ENCODE data around the gene TUT1. TPM values are rescaled to one million over a fixed set of nuclear protein-coding genes. Genes with fewer than 3 reads are reported as not detected.

TUT1 gene
- total RNA-seq, 1 donor, result 4.3 TPM

DNA sequence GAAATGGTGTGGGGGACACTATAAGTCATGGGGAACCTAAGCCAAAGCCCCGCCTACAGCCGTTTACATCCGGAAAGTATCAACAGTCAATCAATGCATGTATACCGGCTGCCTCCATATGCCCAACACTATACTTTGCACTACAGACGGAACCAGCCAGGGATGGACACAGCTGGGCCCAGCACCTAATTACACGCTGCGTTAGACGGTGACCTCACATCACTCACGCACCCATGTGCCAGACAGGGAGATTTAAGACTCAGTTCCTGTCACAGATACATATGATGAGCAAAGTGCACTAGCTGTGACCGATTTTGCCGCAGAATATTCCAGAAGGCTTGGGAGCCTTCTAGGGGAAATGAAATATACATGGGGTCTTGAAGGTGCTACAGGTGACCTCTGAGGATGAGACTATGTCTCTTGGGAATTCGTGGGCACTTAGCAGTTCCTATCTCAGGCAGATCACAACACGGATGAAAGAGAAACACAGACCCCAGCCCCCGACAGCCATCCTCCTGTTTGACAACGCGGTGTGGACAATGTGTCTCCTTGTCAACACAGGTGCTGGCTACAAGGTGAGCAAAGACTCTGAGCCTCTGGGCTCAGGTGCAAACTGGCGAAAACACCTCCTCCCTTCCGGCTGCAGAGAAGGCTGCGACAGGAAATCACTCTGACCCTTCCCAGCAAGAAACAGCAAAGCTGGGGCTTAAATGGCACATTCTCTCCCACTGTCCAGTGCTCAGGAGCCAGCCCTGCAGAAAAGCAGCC is 52.7 kb downstream of the TUT1 start:
- TF ChIP-seq, protein P1, sequence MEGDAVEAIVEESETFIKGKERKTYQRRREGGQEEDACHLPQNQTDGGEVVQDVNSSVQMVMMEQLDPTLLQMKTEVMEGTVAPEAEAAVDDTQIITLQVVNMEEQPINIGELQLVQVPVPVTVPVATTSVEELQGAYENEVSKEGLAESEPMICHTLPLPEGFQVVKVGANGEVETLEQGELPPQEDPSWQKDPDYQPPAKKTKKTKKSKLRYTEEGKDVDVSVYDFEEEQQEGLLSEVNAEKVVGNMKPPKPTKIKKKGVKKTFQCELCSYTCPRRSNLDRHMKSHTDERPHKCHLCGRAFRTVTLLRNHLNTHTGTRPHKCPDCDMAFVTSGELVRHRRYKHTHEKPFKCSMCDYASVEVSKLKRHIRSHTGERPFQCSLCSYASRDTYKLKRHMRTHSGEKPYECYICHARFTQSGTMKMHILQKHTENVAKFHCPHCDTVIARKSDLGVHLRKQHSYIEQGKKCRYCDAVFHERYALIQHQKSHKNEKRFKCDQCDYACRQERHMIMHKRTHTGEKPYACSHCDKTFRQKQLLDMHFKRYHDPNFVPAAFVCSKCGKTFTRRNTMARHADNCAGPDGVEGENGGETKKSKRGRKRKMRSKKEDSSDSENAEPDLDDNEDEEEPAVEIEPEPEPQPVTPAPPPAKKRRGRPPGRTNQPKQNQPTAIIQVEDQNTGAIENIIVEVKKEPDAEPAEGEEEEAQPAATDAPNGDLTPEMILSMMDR (IDR thresholded peaks at IDR 0.05; ENCODE audit: insufficient read depth, low read depth, low read length), result no peak
- H3K4me3 ChIP-seq (ENCODE audit: low read depth, low read length), result peak overlapping the region; percentile 41

DNA sequence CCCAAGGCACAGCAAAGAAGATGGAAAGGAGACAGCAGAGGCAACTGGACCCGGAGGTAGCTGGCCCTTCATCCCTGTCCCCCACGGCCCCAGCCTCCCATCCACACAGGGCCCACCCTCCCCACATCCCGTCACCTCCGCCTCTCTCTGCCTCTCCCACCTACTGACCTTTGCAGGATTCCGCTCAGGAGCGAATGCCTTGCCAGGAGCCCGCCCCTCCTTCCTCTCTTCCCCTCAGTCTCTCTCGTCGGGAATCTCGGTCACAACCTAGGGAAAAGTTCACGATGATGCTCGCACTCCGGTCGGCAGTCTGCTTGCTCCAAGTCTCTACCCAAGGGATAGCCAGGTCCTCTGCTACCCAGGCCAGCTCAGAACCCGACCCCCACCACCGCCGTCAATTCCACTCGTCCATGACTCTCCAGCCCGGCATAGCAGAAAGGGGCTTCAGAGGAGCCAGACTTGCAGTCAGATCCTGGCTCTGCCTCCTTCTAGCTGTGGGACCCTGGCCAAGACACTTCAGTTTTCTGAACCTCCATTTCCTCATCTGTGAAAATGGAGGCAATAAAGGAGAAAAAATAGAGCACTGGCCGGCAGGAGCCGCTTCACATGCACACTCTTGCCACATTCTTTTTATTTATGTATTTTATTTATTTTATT is 54.9 kb downstream of the TUT1 start:
- TF ChIP-seq, protein P1 (IDR thresholded peaks at IDR 0.05; ENCODE audit: insufficient read depth, low read depth, low read length), result no peak
- no peak for DNase-seq (ENCODE audit: low read depth)
- H3K4me3 ChIP-seq (ENCODE audit: low read depth, low read length), result no peak overlapping the region

More for the DNA sequence above, 52.7 kb downstream of the TUT1 start:
- no peak for DNase-seq (ENCODE audit: low read depth)

DNA sequence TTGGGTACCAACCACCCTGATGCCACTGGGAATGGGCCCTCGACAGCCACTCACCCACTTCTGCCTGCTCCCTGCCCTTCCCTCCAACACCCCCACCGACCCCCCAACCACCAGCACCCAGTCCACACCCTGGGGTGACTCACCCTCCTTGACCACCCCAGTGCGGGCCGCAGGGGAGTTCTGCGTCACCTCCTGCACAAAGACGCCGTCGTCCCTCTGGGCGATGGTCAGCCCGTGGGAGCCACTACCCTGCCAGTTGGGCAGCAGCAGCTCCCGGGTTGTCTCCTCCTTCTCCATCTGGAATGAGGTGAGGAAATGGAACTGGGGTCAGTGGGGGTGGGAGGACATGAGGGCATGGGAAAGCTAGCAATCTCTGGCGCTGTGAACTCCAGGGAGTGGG is 55.5 kb downstream of the TUT1 start:
- no peak for DNase-seq (ENCODE audit: low read depth)
- no peak overlapping the region for H3K4me3 ChIP-seq (ENCODE audit: low read depth, low read length)
- TF ChIP-seq, protein P1 (IDR thresholded peaks at IDR 0.05; ENCODE audit: insufficient read depth, low read depth, low read length), result no peak

DNA sequence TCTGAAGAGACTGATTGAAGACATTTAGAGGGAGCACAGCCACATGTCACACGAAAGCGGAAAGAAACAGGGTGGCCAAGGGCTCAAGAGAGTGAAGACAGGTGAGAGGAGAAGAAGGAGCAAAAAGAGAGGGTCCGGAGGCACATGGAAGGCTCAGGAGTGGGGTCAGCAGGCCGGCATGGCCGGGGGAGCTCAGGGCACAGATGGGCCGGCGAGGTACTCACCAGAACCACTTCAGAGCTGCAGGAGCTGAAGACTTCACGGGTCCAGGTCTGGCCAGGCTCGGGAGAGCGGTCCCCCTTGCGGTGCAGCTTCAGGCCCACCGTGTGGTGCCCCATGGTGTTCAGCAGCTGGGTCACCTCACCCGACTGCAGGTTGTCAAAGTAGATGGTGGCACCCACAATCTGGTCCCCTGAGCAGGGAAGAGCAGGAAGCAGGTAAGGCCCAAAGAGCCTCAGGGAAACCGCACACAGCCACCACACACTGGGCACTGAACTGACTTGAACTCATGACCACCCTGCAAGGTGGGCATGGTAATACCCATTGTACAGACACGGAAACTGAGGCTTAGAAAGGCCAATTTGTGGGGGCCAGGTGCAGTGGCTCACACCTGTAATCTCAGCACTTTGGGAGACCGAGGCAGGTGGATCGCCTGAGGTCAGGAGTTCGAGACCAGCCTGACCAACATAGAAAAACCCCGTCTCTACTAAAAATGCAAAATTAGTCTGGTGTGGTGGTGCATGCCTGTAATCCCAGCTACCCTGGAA is 56.4 kb downstream of the TUT1 start:
- H3K4me3 ChIP-seq (ENCODE audit: low read depth, low read length), result no peak overlapping the region
- TF ChIP-seq, protein P1 (IDR thresholded peaks at IDR 0.05; ENCODE audit: insufficient read depth, low read depth, low read length), result no peak
- DNase-seq (ENCODE audit: low read depth), result no peak

DNA sequence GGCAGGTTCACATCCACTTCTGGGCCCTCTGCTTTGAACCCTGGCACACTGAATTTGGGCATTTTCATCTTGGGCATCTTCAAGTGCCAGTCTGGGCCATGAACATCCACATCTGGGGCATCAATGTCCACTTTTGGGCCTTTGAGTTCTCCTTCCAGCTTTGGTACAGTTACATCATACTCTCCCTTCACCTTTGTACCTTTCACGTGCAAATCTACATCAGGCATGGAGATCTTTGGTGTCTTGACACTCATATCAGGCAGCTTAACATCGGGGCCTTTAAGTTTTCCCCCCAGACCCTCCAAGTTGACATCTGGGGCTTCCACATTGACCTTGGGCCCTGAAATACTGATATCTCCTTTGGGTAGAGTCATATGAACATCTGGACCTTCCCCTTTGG is 59.2 kb downstream of the TUT1 start:
- TF ChIP-seq, protein P1 (IDR thresholded peaks at IDR 0.05; ENCODE audit: insufficient read depth, low read depth, low read length), result no peak
- no peak for DNase-seq (ENCODE audit: low read depth)

More for the DNA sequence above, 59.2 kb downstream of the TUT1 start:
- no peak overlapping the region for H3K4me3 ChIP-seq (ENCODE audit: low read depth, low read length)

Small RNAs within 50 kb of the gene (small RNA-seq; reads per million reads assigned to genes)
- gene AP001458.1, result not detected
- not detected for gene EEF1G
- 0.28 reads per million for gene MIR6747

Other genes with a start within 250 kb of the TUT1 start
- not detected in 2 replicates for gene SCGB1A1, start 172.5 kb downstream of the TUT1 start, total RNA-seq
- gene AHNAK, start 44.7 kb downstream of the TUT1 start, total RNA-seq, result 474 and 514 TPM in 2 replicates
- gene EEF1G, start 17.6 kb downstream of the TUT1 start, total RNA-seq, result 876 and 1,014 TPM in 2 replicates
- 145 and 197 TPM in 2 replicates for gene MTA2, start 10.3 kb upstream of the TUT1 start, total RNA-seq
- gene EML3, start 21.3 kb upstream of the TUT1 start, total RNA-seq, result 15.5 and 21.6 TPM in 2 replicates
- gene ROM1, start 21.7 kb upstream of the TUT1 start, total RNA-seq, result 2.9 and 3.0 TPM in 2 replicates
- 35.4 and 36.3 TPM in 2 replicates for gene B3GAT3, start 30.5 kb upstream of the TUT1 start, total RNA-seq
- 178 and 211 TPM in 2 replicates for gene GANAB, start 55.1 kb upstream of the TUT1 start, total RNA-seq
- 20.7 and 21.6 TPM in 2 replicates for gene INTS5, start 61.8 kb upstream of the TUT1 start, total RNA-seq
- 23.7 and 27.7 TPM in 2 replicates for gene C11orf98, start 73.7 kb upstream of the TUT1 start, total RNA-seq
- 4.5 and 7.8 TPM in 2 replicates for gene CSKMT, start 73.8 kb upstream of the TUT1 start, total RNA-seq
- gene UQCC3, start 80.2 kb upstream of the TUT1 start, total RNA-seq, result 6.5 and 10.0 TPM in 2 replicates
- 4.3 and 7.4 TPM in 2 replicates for gene LBHD1, start 80.7 kb upstream of the TUT1 start, total RNA-seq
- gene UBXN1, start 87.5 kb upstream of the TUT1 start, total RNA-seq, result 52.7 and 108 TPM in 2 replicates
- gene LRRN4CL, start 98.0 kb upstream of the TUT1 start, total RNA-seq, result 6.9 and 15.5 TPM in 2 replicates
- gene BSCL2, start 115.9 kb upstream of the TUT1 start, total RNA-seq, result 53.5 and 59.3 TPM in 2 replicates
- not detected in 2 replicates for gene GNG3, start 116.2 kb upstream of the TUT1 start, total RNA-seq
- gene HNRNPUL2, start 135.9 kb upstream of the TUT1 start, total RNA-seq, result 15.5 and 17.3 TPM in 2 replicates
- 28.0 and 36.7 TPM in 2 replicates for gene TTC9C, start 137.0 kb upstream of the TUT1 start, total RNA-seq
- gene ZBTB3, start 162.6 kb upstream of the TUT1 start, total RNA-seq, result 12.9 and 13.4 TPM in 2 replicates
- 45.8 and 55.7 TPM in 2 replicates for gene POLR2G, start 170.1 kb upstream of the TUT1 start, total RNA-seq
- 16.8 and 22.2 TPM in 2 replicates for gene TAF6L, start 179.9 kb upstream of the TUT1 start, total RNA-seq
- gene TMEM179B, start 195.9 kb upstream of the TUT1 start, total RNA-seq, result 38.0 and 45.8 TPM in 2 replicates
- gene TMEM223, start 200.5 kb upstream of the TUT1 start, total RNA-seq, result 14.5 and 14.7 TPM in 2 replicates
- 28.3 and 33.2 TPM in 2 replicates for gene NXF1, start 213.9 kb upstream of the TUT1 start, total RNA-seq
- gene STX5, start 240.5 kb upstream of the TUT1 start, total RNA-seq, result 35.1 and 47.5 TPM in 2 replicates
- not detected in 2 replicates for gene TEX54, start 241.3 kb upstream of the TUT1 start, total RNA-seq
- 36.1 and 39.7 TPM in 2 replicates for gene WDR74, start 248.1 kb upstream of the TUT1 start, total RNA-seq